ENCODE data around the gene C16orf87. TPM values are rescaled to one million over a fixed set of nuclear protein-coding genes. Genes with fewer than 3 reads are reported as not detected.

The C16orf87 gene
- polyA plus RNA-seq, 1 donor from 2014 or later = 27.5 TPM

- H3K9me2 ChIP-seq (ENCODE audit: insufficient read depth, low read length) = no peaks in the 10 kb centered on the region
- no peaks in the 10 kb centered on the region for H3K79me2 ChIP-seq (replicated peaks; ENCODE audit: insufficient read depth, low read length)
- H3K27me3 ChIP-seq (ENCODE audit: insufficient read depth, low read depth, low read length) = no peaks in the 10 kb centered on the region
- H3K9me3 ChIP-seq (ENCODE audit: low read length) = no peaks in the 10 kb centered on the region
- no peak overlapping the region for H3K4me3 ChIP-seq (ENCODE audit: low read length)
- no peak overlapping the region for H2AFZ ChIP-seq (ENCODE audit: low read depth, low read length)
- no peaks in the 10 kb centered on the region for H3K36me3 ChIP-seq (ENCODE audit: insufficient read depth, low read length)
- no peaks in the 10 kb centered on the region for H4K20me1 ChIP-seq (ENCODE audit: insufficient read depth)
- H3K9ac ChIP-seq (ENCODE audit: low read length) = no peak overlapping the region
- no peak overlapping the region for H3K27ac ChIP-seq (ENCODE audit: low read length)
- TF ChIP-seq CTCF (IDR thresholded peaks at IDR 0.05; ENCODE audit: poor library complexity, severe bottlenecking) (no peak), EP300 (conservative IDR thresholded peaks at IDR 0.05; ENCODE audit: poor library complexity, severe bottlenecking) (no peak), SMC3 (conservative IDR thresholded peaks at IDR 0.05; ENCODE audit: poor library complexity) (no peak), EZH2 (IDR thresholded peaks at IDR 0.05; ENCODE audit: borderline replicate concordance, insufficient read depth, low read length, poor library complexity, severe bottlenecking) (no peak), TAF1 (IDR thresholded peaks at IDR 0.05; ENCODE audit: low read depth) (no peak)
- H3F3A ChIP-seq (ENCODE audit: insufficient read depth, low read length, poor library complexity, severe bottlenecking) = no peaks in the 10 kb centered on the region
- H3K4me2 ChIP-seq (ENCODE audit: low read length) = no peak overlapping the region
Measured at GRCh38 chr16:46852130-46852529, 21.1 kb upstream of the C16orf87 start.

GRCh38 chr16:46850619-46851555, 19.9 kb upstream of the C16orf87 start:
- TF ChIP-seq RAD21 (conservative IDR thresholded peaks at IDR 0.05) (no peak), SMC3 (conservative IDR thresholded peaks at IDR 0.05; ENCODE audit: poor library complexity) (no peak), REST (IDR thresholded peaks at IDR 0.05; ENCODE audit: borderline replicate concordance) (no peak), CTCF (IDR thresholded peaks at IDR 0.05; ENCODE audit: poor library complexity, severe bottlenecking) (no peak), EP300 (conservative IDR thresholded peaks at IDR 0.05; ENCODE audit: poor library complexity, severe bottlenecking) (no peak)
- Histone ChIP-seq H2AFZ (ENCODE audit: low read depth, low read length) (no peak overlapping the region), H3K27ac (ENCODE audit: low read length) (no peak overlapping the region), H3K27me3 (ENCODE audit: insufficient read depth, low read depth, low read length) (no peaks in the 10 kb centered on the region), H3K9ac (ENCODE audit: low read length) (no peak overlapping the region), H3K4me2 (ENCODE audit: low read length) (no peak overlapping the region), H3K9me2 (ENCODE audit: insufficient read depth, low read length) (no peaks in the 10 kb centered on the region), H3F3A (ENCODE audit: insufficient read depth, low read length, poor library complexity, severe bottlenecking) (no peaks in the 10 kb centered on the region), H3K9me3 (ENCODE audit: low read length) (no peaks in the 10 kb centered on the region), H3K4me3 (ENCODE audit: low read length) (no peak overlapping the region), H3K79me2 (replicated peaks; ENCODE audit: insufficient read depth, low read length) (no peaks in the 10 kb centered on the region), H4K20me1 (ENCODE audit: insufficient read depth) (no peaks in the 10 kb centered on the region), H3K36me3 (ENCODE audit: insufficient read depth, low read length) (no peaks in the 10 kb centered on the region)

Data from neural cell (in vitro differentiated cells).